VCaP (cell line): Measurements from ENCODE around the gene DUSP18.
"Not testable (repeated sequence)": the region's sequence is repeated elsewhere in the genome, so short reads cannot be mapped to it uniquely, and the experiment has no call there.

Experiments
- H3K27ac ChIP-seq: fragments of 450-650 bp; 2 replicates; pipeline ENCODE4 v1.5.1; 2017
- CTCF ChIP-seq: fragments of 450-650 bp; conservative IDR thresholded peaks from 2 replicates; pipeline ENCODE4 v1.5.1; 2017; ENCODE audit warnings: mild to moderate bottlenecking, moderate library complexity

DUSP18 gene

GRCh38 chr22:30689622-30690021 lies 21.9 kb upstream of the DUSP18 start:
- no peak overlapping the region for H3K27ac ChIP-seq
- no peak for TF ChIP-seq CTCF

GRCh38 chr22:30687358-30687757 lies 19.7 kb upstream of the DUSP18 start:
- no peak for TF ChIP-seq CTCF
- H3K27ac ChIP-seq, result no peak overlapping the region

- TF ChIP-seq CTCF, result no peak
- H3K27ac ChIP-seq, result no peak overlapping the region
These were observed 17.5 kb upstream of the DUSP18 start for GRCh38 chr22:30685178-30685577.

- no peak overlapping the region for H3K27ac ChIP-seq
- TF ChIP-seq CTCF, result no peak
These were observed 14.2 kb upstream of the DUSP18 start for GRCh38 chr22:30681831-30682230.

GRCh38 chr22:30680991-30681770 lies 13.5 kb upstream of the DUSP18 start:
- H3K27ac ChIP-seq, result no peak overlapping the region
- no peak for TF ChIP-seq CTCF

- H3K27ac ChIP-seq, result not testable (repeated sequence)
These were observed 12.4 kb upstream of the DUSP18 start for GRCh38 chr22:30679895-30680690.

GRCh38 chr22:30676565-30676964 lies 8.9 kb upstream of the DUSP18 start:
- H3K27ac ChIP-seq, result not testable (repeated sequence)

GRCh38 chr22:30675436-30675835 lies 7.8 kb upstream of the DUSP18 start:
- no peak overlapping the region for H3K27ac ChIP-seq
- no peak for TF ChIP-seq CTCF
